Measurements from ENCODE around the gene HEXA. TPM values are rescaled to one million over a fixed set of nuclear protein-coding genes. Genes with fewer than 3 reads are reported as not detected.

HEXA gene
- total and polyA plus RNA-seq, 9 of the 15 experiments (the other 6 are each of a cell fraction or from before 2014, with no cell fraction given), result 22.2 to 136 (median 68.9) TPM

- TF ChIP-seq THAP12 (CRISPR knock-in tag; IDR thresholded peaks at IDR 0.05) (0 out of 2 replicates have a peak, but pooled peaks have one; percentile 54), STAT5A (IDR thresholded peaks at IDR 0.05; ENCODE audit: borderline replicate concordance, low read length) (no peak), NBN (IDR thresholded peaks at IDR 0.05; ENCODE audit: low read depth) (no peak), ZNF282 (CRISPR knock-in tag; IDR thresholded peaks at IDR 0.05) (peak; percentile 88; the same call in 1 of the 2 replicates), ZNF354B (CRISPR knock-in tag; IDR thresholded peaks at IDR 0.05) (no peak), NEUROD1 (IDR thresholded peaks at IDR 0.05; ENCODE audit: borderline replicate concordance, low read depth, low read length, partially characterized antibody) (no peak), SETDB1 (IDR thresholded peaks at IDR 0.05; ENCODE audit: low read length) (no peak), TAF1 (IDR thresholded peaks at IDR 0.05; ENCODE audit: control insufficient read depth, extremely low read depth, insufficient read depth, low read length, severe bottlenecking) (no peak), ZNF232 (CRISPR knock-in tag; IDR thresholded peaks at IDR 0.05) (peak; percentile 92), ZNF165 (CRISPR knock-in tag; IDR thresholded peaks at IDR 0.05; ENCODE audit: borderline replicate concordance) (no peak), MCM5 (IDR thresholded peaks at IDR 0.05; ENCODE audit: low read depth) (no peak), ZNF584 (CRISPR knock-in tag; IDR thresholded peaks at IDR 0.05; ENCODE audit: low read depth) (no peak), ETS1 (conservative IDR thresholded peaks at IDR 0.05; ENCODE audit: control insufficient read depth, low read depth, low read length) (peak; percentile 28; the same call in 1 of the 2 replicates), CXXC5 (CRISPR knock-in tag; IDR thresholded peaks at IDR 0.05) (peak; percentile 65), NFIC (IDR thresholded peaks at IDR 0.05) (no peak), JUND (IDR thresholded peaks at IDR 0.05; ENCODE audit: borderline replicate concordance, low read depth, low read length) (no peak), JUND (tag; IDR thresholded peaks at IDR 0.05; ENCODE audit: borderline replicate concordance, low read depth, low read length) (no peak), OTX1 (CRISPR knock-in tag; IDR thresholded peaks at IDR 0.05) (no peak), JUN (IDR thresholded peaks at IDR 0.05; ENCODE audit: borderline replicate concordance, low read depth, low read length) (no peak), JUN (CRISPR knock-in tag; IDR thresholded peaks at IDR 0.05; ENCODE audit: borderline replicate concordance) (peak; percentile 72; the same call in 1 of the 2 replicates)
- TF ChIP-seq, protein P1, sequence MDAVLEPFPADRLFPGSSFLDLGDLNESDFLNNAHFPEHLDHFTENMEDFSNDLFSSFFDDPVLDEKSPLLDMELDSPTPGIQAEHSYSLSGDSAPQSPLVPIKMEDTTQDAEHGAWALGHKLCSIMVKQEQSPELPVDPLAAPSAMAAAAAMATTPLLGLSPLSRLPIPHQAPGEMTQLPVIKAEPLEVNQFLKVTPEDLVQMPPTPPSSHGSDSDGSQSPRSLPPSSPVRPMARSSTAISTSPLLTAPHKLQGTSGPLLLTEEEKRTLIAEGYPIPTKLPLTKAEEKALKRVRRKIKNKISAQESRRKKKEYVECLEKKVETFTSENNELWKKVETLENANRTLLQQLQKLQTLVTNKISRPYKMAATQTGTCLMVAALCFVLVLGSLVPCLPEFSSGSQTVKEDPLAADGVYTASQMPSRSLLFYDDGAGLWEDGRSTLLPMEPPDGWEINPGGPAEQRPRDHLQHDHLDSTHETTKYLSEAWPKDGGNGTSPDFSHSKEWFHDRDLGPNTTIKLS (IDR thresholded peaks at IDR 0.05; ENCODE audit: borderline replicate concordance, low read depth), result no peak
- TF ChIP-seq, protein P2, sequence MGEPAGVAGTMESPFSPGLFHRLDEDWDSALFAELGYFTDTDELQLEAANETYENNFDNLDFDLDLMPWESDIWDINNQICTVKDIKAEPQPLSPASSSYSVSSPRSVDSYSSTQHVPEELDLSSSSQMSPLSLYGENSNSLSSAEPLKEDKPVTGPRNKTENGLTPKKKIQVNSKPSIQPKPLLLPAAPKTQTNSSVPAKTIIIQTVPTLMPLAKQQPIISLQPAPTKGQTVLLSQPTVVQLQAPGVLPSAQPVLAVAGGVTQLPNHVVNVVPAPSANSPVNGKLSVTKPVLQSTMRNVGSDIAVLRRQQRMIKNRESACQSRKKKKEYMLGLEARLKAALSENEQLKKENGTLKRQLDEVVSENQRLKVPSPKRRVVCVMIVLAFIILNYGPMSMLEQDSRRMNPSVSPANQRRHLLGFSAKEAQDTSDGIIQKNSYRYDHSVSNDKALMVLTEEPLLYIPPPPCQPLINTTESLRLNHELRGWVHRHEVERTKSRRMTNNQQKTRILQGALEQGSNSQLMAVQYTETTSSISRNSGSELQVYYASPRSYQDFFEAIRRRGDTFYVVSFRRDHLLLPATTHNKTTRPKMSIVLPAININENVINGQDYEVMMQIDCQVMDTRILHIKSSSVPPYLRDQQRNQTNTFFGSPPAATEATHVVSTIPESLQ (CRISPR knock-in tag; IDR thresholded peaks at IDR 0.05), result peak; percentile 98
Observed at GRCh38 chr15:72319360-72319984, 56.3 kb downstream of the HEXA start (continued).
